Measurements from ENCODE around the gene NOP9. TPM values are rescaled to one million over a fixed set of nuclear protein-coding genes. Genes with fewer than 3 reads are reported as not detected.

The NOP9 gene
- polyA plus RNA-seq, 4 donors: 20.0 to 27.0 (median 25.4) TPM

DNA sequence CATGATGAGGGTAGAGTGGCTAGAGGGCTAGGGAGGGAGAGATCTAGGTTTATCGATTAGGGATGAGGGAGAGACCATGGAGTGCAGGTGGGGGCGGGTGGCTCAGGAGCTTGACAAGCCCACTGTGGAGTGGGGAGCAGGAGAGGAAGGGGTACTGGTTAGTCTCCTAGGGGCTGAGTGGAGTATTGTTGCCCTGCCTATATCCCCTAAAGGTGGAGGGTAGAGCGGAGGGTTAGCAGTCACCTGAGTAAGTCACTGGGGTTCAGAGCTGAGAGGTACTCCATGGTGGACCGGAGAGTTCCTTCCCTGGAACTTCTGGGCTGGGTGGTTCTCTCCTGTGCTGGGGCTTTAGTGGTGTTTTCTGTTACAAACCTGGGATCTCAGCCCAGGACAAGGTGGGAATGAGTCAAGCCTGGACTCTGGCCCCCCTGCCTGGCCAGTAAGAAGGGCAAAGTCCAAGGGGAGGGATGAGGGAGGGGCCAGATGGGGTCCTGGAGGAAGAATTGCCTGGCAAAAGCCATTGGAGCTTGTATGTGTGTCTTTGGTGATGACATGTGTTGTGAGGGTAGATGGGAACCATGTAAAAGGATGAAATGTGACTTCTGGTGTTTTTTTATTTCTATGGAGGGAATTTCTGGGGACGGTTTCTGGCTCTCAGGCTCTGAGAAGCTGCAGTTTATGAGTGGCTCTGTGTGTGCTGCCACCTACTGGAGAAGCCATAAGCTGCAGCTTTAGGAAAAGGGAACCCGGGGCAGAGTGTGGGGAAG is 8.1 kb downstream of the NOP9 start, which contains the start of gene CIDEB:
CIDEB (minus strand) TSS at position 403 of the 767 bp plus-strand sequence; CDS start at position 284, 119 bp downstream.
- DNase-seq (ENCODE audit: low read depth in 4 of 4, low spot score in 3 of 4): no peak

DNA sequence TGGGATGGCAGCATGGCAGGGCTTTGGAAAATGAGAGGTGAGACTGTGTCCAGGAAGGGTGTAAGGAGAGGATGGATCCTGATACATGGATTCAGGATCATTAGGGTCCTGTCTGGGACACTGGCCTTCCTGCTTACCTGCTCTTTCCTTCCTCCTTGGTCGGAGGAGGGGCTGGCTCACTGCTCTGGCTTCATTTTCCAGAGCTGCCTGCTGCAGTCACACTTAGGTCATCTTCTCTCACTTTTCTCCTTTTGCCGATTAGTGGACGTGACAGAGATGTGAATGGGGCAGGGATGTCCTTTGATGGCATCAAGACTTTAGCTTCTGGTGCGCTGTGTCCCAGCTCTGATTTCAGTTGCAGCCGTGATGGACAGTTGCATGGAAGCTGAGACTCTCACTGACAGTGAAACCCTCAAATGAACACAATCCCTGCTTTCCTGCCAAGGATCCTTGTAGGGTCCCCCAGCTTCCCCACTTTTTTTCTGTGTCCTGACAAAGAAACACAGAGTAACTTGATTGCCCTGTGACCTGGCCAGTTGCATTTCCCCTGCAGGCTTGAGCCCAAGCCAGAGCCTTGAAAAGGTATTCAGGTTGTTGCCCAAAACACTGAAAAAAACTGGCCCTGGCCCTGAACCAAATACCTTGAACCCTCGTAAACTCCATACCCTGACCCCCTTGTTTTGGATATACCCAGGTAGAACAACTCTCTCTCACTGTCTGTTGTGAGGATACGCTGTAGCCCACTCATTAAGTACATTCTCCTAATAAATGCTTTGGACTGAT is 8.9 kb downstream of the NOP9 start:
- DNase-seq (ENCODE audit: low read depth in 4 of 4, low spot score in 3 of 4): no peak

DNA sequence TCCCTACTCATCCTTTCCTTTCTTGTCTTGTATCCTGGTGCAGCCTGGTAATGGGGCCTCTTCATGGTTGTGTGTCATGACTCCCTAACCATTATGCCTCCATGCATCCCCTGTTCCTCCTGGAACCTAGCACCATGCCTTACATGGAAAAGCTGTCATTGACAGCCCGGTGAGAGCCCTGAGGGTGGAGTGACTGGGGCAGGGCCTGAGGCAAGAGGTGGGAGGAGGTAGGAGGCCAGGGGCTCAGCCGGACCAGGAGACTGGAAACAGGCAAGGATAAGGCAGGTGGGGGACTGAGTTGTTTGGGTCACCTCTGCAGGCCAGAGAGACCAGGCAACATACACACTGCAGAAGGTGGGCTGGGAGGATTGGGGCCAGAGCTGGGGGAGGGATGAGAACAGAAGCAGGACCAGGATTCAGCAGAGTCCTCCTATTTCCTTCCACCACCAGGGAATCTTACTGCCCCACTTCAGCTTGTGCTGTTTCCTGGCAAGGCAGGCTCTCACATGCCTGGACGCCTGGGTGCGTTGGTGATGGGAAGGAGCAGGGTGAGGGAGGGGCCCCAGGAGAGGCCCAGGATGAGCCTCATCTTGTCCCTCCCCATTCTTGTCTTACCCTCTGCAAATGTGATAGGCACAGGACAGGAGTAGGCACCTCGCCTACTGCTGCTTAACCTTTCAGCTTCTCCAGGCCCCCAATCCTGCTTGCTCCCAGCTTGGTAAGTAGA is 10.1 kb downstream of the NOP9 start, which contains the start of gene LTB4R2:
LTB4R2 (plus strand) TSS at position 603 of the 727 bp plus-strand sequence. CDS start 525 bp downstream, outside the sequence.
- DNase-seq (ENCODE audit: low read depth in 4 of 4, low spot score in 3 of 4): no peak

DNA sequence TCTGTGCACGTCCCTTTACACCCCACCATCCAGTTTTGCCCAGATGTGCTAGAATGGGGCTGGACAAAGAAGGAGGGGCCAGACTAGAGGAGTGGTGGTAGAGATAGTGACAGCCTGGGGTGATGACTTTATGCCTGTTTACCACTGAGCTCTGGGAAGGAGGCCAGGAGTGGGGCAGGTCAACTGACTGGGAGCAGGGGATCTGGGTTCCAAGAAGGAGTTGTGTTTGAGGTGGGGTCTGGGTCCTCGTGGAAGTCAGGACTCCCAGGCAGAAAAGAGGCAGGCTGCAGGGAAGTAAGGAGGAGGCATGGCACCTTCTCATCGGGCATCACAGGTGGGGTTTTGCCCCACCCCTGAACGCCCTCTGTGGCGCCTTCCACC is 10.6 kb downstream of the NOP9 start:
- no peak for DNase-seq (ENCODE audit: low read depth in 4 of 4, low spot score in 3 of 4)

DNA sequence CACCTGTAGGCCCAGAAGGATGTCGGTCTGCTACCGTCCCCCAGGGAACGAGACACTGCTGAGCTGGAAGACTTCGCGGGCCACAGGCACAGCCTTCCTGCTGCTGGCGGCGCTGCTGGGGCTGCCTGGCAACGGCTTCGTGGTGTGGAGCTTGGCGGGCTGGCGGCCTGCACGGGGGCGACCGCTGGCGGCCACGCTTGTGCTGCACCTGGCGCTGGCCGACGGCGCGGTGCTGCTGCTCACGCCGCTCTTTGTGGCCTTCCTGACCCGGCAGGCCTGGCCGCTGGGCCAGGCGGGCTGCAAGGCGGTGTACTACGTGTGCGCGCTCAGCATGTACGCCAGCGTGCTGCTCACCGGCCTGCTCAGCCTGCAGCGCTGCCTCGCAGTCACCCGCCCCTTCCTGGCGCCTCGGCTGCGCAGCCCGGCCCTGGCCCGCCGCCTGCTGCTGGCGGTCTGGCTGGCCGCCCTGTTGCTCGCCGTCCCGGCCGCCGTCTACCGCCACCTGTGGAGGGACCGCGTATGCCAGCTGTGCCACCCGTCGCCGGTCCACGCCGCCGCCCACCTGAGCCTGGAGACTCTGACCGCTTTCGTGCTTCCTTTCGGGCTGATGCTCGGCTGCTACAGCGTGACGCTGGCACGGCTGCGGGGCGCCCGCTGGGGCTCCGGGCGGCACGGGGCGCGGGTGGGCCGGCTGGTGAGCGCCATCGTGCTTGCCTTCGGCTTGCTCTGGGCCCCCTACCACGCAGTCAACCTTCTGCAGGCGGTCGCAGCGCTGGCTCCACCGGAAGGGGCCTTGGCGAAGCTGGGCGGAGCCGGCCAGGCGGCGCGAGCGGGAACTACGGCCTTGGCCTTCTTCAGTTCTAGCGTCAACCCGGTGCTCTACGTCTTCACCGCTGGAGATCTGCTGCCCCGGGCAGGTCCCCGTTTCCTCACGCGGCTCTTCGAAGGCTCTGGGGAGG is 11.3 kb downstream of the NOP9 start, which contains the start of gene LTB4R:
LTB4R (plus strand) TSS at position 857 of the 959 bp plus-strand sequence. CDS start 4,150 bp downstream, outside the sequence.
- no peak for DNase-seq (ENCODE audit: low read depth in 4 of 4, low spot score in 3 of 4)

DNA sequence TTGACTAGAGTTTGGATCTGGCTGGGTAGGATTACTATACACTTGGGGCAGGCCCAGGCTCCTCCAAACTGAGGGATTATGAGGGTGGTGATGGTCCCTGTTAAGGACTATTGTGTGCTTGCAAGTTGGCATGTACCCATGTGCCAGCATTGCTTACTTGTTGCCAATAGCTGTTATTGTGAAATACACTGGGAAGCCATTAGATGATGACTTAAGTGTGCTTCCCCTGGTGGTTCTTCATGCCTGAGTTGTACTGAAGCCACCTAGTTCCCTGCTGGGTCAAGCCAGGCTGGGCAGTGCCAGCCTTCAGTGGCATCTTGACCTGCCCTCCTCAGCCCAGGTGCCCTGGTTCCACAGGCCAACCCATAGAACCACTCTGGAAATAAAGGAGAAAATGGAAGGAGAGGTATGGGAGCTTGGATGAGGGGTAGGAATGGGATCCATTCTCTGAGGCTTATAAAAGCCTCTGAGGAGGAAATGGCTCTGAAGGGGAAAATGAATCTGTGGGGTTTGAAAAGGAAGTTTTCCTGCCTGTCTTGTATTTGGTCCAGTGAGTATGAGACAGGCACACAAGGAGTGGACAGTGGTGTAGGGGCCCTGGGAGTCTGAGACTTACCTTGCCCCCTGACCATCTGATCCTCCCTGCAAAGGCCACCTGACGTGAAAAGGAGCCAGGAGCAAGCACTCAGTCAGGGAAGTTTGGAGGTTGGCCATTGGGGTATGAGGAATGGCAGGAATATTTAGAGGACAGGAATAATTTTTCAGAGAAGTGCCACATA is 12.4 kb downstream of the NOP9 start:
- DNase-seq (ENCODE audit: low read depth in 4 of 4, low spot score in 3 of 4): no peak

DNA sequence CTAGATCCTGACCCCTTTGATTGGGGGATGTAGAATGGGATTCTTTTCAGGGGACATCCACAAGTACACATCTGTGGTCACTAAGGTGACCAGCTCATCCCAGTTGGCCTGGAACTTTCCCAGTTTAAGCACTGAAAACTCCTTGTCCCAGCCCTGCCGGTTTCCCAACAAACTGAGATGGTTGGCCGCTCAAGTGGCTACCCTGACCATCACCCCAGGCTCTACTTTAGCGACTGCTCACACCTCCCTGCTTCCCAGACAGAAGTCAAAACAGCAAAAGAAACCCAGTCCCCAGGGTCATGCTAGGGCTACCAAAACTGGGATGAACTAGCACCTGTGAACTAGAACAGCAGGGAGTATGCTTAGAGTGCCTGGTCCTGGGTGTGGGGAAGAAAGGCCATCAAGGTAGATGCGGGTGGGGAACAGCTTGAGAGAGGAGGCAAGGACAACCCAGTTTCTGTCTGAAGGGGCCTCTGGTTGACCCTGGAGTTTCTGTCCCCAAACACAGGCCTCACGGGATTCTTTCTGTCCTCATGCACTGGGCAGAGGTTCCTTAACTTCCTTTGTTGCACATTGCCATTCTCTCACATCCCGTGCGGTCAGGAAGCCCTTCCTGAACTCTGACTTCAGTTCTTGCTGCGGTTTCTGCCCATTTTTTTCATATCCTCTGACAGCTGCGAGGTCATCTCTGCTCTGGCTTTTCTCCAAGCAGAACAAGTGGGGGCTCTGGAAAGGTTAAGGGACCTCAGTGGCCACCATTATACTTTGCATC is 13.3 kb downstream of the NOP9 start:
- DNase-seq (ENCODE audit: low read depth in 4 of 4, low spot score in 3 of 4): no peak

DNA sequence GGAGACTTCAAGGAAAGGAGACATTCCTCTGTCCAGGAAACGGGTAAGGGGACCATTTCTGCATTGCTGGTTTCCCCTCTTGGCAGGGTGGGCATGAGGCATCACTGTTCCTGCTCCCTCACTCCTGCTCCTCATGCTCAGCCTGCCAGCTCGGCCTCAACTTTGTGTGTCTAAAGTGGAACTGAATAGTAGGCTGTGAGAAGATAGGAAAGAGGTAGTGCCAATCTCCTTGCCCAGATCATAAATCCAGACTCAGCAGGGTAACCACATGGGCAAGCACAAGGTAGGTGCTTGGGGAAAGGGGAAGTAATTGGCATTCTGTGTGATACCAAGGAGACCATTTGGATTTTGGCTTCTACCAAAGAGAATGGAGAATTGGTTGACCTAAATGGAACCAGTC is 14.3 kb downstream of the NOP9 start:
- no peak for DNase-seq (ENCODE audit: low read depth in 4 of 4, low spot score in 3 of 4)

DNA sequence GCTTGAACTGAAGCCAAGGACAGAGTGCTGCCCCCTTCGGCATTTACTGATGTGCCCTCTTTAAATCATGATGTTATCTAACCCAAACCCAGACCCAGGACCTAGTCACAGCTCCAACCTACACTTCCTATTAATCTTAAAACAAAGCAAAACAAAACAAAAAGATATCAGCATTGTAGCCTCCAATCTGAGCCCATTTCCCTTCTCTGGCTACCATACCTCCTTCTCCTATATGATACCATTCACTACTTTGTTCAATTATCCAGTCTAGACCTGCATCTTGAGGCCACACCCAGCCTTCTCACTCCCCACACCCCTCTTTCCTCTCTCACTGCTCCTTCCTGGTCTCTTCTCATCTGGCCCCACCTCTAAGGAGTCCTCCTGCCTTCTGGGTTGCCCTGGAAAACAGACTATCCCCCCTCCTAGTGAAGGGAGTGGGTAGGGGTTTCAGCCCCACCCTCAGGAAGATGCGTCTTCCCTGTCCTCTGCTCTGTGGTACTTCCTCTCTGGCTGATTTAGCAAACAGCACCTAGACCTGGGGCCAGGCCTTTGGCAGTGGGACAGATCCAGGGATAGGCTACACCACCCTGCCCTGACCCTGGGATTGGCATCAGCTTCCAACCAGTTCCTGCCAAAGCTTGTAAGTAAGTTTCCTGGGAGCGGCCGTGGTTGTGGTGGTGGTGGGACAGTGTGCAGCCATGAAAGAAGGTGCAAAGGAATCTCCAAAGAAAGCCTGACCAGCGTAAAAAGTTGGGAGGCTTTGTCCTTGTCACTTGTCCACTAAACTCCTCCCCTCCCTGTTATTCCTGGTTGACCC is 14.9 kb downstream of the NOP9 start:
- DNase-seq (ENCODE audit: low read depth in 4 of 4, low spot score in 3 of 4): no peak

DNA sequence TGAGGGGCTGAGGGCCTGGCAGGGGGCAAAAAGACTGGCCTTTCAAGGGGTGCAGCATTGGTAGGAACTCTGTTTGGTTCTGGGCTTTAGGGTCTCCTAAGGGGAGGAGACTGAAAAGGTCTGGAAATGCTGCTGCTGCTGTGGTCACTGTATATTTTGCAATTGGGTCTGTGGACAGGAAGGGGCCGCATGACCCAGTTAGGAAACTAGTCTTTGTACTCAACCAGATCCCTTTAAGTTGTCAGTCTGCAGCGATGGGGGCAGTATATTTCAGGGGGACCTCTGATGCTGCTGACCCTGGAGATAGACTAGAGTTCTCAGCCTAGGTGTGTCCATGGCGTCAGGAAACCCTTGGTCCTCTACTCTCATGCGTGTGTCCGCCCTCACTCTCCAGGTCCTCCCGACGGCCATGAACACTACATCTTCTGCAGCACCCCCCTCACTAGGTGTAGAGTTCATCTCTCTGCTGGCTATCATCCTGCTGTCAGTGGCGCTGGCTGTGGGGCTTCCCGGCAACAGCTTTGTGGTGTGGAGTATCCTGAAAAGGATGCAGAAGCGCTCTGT is 15.7 kb downstream of the NOP9 start:
- DNase-seq (ENCODE audit: low read depth in 4 of 4, low spot score in 3 of 4): no peak

DNA sequence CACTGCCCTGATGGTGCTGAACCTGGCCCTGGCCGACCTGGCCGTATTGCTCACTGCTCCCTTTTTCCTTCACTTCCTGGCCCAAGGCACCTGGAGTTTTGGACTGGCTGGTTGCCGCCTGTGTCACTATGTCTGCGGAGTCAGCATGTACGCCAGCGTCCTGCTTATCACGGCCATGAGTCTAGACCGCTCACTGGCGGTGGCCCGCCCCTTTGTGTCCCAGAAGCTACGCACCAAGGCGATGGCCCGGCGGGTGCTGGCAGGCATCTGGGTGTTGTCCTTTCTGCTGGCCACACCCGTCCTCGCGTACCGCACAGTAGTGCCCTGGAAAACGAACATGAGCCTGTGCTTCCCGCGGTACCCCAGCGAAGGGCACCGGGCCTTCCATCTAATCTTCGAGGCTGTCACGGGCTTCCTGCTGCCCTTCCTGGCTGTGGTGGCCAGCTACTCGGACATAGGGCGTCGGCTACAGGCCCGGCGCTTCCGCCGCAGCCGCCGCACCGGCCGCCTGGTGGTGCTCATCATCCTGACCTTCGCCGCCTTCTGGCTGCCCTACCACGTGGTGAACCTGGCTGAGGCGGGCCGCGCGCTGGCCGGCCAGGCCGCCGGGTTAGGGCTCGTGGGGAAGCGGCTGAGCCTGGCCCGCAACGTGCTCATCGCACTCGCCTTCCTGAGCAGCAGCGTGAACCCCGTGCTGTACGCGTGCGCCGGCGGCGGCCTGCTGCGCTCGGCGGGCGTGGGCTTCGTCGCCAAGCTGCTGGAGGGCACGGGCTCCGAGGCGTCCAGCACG is 16.4 kb downstream of the NOP9 start:
- DNase-seq (ENCODE audit: low read depth in 4 of 4, low spot score in 3 of 4): no peak

DNA sequence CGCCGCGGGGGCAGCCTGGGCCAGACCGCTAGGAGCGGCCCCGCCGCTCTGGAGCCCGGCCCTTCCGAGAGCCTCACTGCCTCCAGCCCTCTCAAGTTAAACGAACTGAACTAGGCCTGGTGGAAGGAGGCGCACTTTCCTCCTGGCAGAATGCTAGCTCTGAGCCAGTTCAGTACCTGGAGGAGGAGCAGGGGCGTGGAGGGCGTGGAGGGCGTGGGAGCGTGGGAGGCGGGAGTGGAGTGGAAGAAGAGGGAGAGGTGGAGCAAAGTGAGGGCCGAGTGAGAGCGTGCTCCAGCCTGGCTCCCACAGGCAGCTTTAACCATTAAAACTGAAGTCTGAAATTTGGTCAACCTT is 16.9 kb downstream of the NOP9 start:
- no peak for DNase-seq (ENCODE audit: low read depth in 4 of 4, low spot score in 3 of 4)

DNA sequence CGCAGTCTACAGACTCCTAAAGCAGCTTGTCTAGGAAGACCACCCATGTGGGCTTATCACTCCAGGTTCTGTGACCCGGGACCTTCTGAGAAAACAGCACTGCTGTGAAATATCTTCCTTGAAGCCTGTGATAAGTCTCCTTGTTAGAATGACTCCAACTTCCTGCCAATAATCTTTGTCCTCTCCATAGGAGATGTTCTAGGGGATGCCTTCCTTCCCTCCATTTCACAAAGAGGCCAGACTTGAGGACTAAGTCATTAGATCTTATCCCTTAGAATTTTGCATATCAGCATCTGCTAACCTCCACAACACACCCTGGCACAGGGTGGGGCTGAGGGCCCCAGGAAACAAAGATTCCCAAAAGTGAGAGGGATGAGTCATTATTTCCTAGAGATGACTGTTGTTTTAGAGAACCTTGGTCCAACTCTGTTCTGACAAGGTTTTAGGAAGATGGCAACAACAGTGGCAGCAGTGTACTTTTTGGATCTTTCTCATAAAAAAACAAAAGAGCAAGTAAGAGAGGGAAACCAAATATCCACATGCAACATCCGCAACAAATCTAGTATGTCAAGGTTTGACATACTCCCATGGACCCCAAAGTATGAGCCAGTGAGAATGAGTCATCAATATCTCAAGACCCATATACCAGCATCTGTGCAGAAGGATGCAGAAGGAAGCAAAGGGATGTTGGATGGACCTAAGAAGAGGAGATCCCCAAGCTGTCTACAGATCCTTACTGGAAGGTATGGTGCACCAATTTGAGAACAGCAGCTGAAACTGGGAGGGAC is 17.7 kb downstream of the NOP9 start:
- DNase-seq (ENCODE audit: low read depth in 4 of 4, low spot score in 3 of 4): no peak

DNA sequence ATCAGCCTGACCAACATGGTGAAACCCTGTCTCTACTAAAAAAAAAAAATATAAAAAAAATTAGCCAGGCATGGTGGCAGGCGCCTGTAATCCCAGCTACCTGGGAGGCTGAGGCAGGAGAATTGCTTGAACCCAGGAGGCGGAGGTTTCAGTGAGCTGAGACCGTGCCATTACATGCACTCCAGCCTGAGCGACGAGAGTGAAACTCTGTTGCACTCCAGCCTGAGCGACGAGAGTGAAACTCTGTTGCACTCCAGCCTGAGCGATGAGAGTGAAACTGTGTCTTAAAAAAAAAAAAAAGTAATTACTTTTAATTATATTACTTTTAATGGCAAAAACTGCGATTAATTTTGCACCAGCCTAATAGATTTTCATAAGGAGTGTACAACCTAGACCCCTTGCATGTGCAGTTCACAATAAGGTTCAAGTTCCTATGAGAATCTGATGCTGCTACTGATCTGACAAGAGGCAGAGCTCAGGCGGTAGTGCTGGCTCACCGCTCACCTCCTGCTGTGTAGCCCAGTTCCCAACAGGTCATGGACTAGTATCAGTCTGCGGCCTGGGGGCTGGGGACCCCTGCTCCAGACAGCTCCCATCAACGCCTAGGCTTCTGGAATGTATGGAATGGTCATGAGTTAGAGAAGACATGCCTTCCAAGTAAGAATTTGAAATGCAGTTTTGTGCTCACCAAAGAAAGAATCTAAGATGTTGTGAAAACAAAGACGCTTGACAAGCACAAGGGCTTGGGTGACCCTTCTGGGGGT is 21.7 kb downstream of the NOP9 start:
- DNase-seq (ENCODE audit: low read depth in 4 of 4, low spot score in 3 of 4): no peak

DNA sequence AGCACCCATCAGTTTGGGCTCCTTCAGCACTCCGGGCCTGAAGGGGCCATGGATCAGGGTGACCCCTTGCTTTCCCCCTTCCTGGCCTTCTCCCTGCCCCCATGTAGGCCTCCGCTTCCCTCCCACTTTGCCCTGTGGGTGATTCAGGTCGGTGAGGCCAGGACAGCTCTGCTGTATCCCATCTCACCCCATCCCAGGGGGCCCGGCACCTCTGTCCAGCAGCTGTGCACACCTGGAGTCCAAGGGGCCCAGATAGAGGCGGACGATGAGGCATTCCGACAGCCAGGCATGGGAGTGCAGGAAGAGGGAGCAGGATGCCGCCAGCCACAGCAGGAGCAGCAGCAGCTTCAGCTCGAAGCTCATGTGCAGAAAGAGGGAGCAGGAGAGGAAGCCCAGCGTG is 23.0 kb downstream of the NOP9 start:
- DNase-seq (ENCODE audit: low read depth in 4 of 4, low spot score in 3 of 4): no peak
